ENCODE data around the gene PHF20.
A peak's percentile ranks its signal among the peaks of the same experiment; 100 is the strongest.
"Not testable (repeated sequence)": the region's sequence is repeated elsewhere in the genome, so short reads cannot be mapped to it uniquely, and the experiment has no call there.

Gene PHF20

GRCh38 chr20:35884541-35884865 is 112.7 kb downstream of the PHF20 start:
- Mint-ChIP-seq H3K9me3 (no peaks in the 10 kb centered on the region), H3K36me3 (peaks cover 7 to 17% of the 10 kb centered on the region in 2 donors), H3K27ac (no peak overlapping the region), H3K4me1 (peaks cover 13 to 15% of the 10 kb centered on the region in 2 donors), H3K4me3 (no peak overlapping the region), H3K27me3 (no peaks in the 10 kb centered on the region)
- ATAC-seq (replicated peaks), result no peak
- no peak for DNase-seq

GRCh38 chr20:35885212-35885611 is 113.4 kb downstream of the PHF20 start:
- Mint-ChIP-seq H3K4me3 (no peak overlapping the region), H3K4me1 (peaks cover 11 to 15% of the 10 kb centered on the region in 2 donors), H3K9me3 (no peaks in the 10 kb centered on the region), H3K36me3 (peaks cover 4 to 12% of the 10 kb centered on the region in 2 donors), H3K27me3 (no peaks in the 10 kb centered on the region), H3K27ac (no peak overlapping the region)
- no peak for DNase-seq
- ATAC-seq (replicated peaks), result no peak

DNA sequence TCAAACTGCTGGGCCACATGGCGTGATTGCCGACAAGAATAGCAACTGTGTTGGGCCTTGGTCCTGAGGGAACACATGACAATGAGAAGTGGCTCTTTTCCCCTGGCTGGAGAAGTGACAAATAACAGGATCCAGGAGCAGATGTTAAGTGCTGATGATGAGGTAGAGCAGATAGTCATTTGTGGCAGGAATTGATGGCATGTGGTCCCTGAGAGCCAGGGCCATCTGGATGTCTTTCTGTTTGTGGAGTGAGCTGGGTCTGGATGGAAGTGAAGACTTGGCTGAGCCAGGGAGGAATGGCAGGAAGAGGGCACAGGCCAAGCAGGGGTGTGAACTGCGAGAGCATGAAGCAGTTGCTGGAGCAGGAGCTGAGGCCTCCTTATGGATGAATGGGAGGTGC is 114.7 kb downstream of the PHF20 start:
- Mint-ChIP-seq H3K36me3 (peaks cover 4 to 16% of the 10 kb centered on the region in 2 donors), H3K4me1 (peaks cover 12 to 15% of the 10 kb centered on the region in 2 donors), H3K27ac (peak overlapping the region; percentile 75), H3K4me3 (peak overlapping the region in 1 of 2 donors; percentile 35), H3K9me3 (no peaks in the 10 kb centered on the region), H3K27me3 (no peaks in the 10 kb centered on the region)
- DNase-seq, result no peak
- no peak for ATAC-seq (replicated peaks)

GRCh38 chr20:35887393-35888064 is 115.7 kb downstream of the PHF20 start:
- peaks cover 4 to 16% of the 10 kb centered on the region in 2 donors for H3K36me3 Mint-ChIP-seq
- no peaks in the 10 kb centered on the region for H3K9me3 Mint-ChIP-seq
- DNase-seq (no peak), ATAC-seq (replicated peaks) (no peak)
- H3K27me3 Mint-ChIP-seq, result no peaks in the 10 kb centered on the region
- H3K4me1 Mint-ChIP-seq, result peaks cover 12 to 15% of the 10 kb centered on the region in 2 donors
- H3K4me3 Mint-ChIP-seq, result no peak overlapping the region
- H3K27ac Mint-ChIP-seq, result no peak overlapping the region

DNA sequence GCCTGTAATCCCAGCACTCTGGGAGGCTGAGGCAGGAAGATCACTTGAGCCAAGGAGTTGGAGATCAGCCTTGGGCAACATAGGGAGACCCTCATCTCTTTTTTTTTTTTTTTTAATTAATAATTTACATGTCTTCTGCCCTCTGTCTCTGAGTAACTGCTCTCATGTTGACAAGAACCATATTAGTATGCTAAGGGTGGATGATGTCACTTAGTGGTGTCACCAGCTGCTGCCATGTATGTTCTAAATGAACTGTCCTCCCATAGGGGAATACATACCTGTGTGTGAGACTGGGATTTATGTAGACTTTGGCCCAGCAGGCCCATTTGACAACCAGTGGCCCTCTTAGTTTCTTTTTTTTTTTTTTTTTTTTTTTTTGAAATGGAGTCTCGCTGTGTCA is 116.8 kb downstream of the PHF20 start:
- H3K27me3 Mint-ChIP-seq, result no peaks in the 10 kb centered on the region

GRCh38 chr20:35891375-35891774 is 119.6 kb downstream of the PHF20 start:
- DNase-seq, result no peak
- no peak overlapping the region for H3K27ac Mint-ChIP-seq
- H3K36me3 Mint-ChIP-seq, result peaks cover 6 to 21% of the 10 kb centered on the region in 2 donors

More for the DNA sequence above, 116.8 kb downstream of the PHF20 start:
- Mint-ChIP-seq H3K27ac (no peak overlapping the region), H3K4me3 (no peak overlapping the region), H3K9me3 (no peaks in the 10 kb centered on the region), H3K4me1 (peaks cover 11 to 15% of the 10 kb centered on the region in 2 donors), H3K36me3 (peaks cover 4 to 15% of the 10 kb centered on the region in 2 donors)
- DNase-seq (no peak), ATAC-seq (replicated peaks) (peak; percentile 39 to 51)

DNA sequence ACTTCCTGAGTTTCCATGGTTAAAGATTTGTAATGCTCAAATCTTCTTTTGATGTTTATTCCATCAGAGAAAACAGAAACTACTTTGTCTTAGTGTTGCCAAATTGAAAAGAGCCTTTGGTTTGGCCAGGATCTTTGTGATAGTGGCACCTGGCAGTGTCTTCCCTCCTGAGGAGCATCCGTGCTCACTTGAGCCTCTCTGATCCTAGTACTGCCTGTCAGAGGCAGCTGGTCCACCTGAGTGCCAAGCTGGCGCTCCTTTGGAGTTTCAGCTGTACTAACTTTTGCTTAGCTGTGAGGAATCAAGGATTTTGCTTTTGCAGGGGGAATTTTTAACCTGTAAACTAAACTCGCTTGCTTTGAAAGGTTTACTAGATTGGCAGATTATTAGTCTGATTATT is 121.1 kb downstream of the PHF20 start:
- Mint-ChIP-seq H3K27me3 (no peaks in the 10 kb centered on the region), H3K9me3 (no peaks in the 10 kb centered on the region), H3K4me3 (no peak overlapping the region), H3K27ac (no peak overlapping the region), H3K36me3 (peaks cover 3 to 18% of the 10 kb centered on the region in 2 donors), H3K4me1 (peaks cover 10 to 15% of the 10 kb centered on the region in 2 donors)
- no peak for DNase-seq
- no peak for ATAC-seq (replicated peaks)

More at GRCh38 chr20:35891375-35891774, 119.6 kb downstream of the PHF20 start:
- Mint-ChIP-seq H3K9me3 (no peaks in the 10 kb centered on the region), H3K4me1 (peaks cover 12 to 19% of the 10 kb centered on the region in 2 donors), H3K27me3 (no peaks in the 10 kb centered on the region), H3K4me3 (no peak overlapping the region)
- ATAC-seq (replicated peaks), result no peak

DNA sequence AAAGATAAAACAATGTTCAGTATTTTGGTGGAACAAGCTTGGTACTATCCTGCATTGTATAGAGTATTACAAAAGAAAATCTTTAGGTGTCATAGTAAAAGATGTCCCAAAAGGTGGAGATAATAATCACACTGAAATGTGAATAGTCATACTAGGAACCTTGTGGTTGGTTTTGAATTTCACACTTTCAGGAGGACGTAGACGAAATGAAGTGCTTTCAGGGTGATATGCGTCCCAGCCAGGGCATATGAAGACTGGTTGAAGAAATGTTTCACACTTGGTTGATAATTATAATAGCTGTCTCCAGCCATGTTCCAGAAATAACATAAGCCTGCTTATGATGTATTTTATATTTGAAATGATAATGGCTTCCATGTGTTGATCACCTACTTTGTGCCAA is 122.1 kb downstream of the PHF20 start:
- ATAC-seq (replicated peaks), result peak; percentile 80 to 93
- Mint-ChIP-seq H3K4me3 (no peak overlapping the region), H3K9me3 (no peaks in the 10 kb centered on the region), H3K4me1 (peaks cover 10 to 11% of the 10 kb centered on the region in 2 donors), H3K27ac (no peak overlapping the region), H3K36me3 (peaks cover 3 to 18% of the 10 kb centered on the region in 2 donors), H3K27me3 (no peaks in the 10 kb centered on the region)
- no peak for DNase-seq

DNA sequence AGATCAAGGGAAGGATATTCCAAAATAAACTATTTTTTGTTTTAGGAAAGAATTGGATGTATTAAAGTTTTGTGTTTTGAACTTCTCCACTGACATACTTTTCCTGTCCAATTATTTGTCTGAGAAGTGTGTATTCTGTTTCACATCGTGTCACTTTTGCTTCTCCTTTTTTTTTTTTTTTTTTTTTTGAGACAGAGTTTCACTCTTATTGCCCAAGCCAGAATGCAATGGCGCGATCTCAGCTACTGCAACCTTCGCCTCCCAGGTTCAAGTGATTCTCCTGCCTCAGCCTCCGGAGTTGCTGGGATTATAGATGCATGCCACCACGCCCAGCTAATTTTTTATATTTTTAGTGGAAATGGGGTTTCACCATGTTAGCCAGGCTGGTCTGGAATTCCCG is 123.7 kb downstream of the PHF20 start:
- H3K4me3 Mint-ChIP-seq, DNase-seq, H3K9me3 Mint-ChIP-seq, H3K27ac Mint-ChIP-seq, H3K27me3 Mint-ChIP-seq: not testable (repeated sequence)
- Mint-ChIP-seq H3K4me1 (peaks cover 10 to 11% of the 10 kb centered on the region in 2 donors), H3K36me3 (peaks cover 3 to 22% of the 10 kb centered on the region in 2 donors)
- peak; percentile 67 to 69 for ATAC-seq (replicated peaks)

- no peaks in the 10 kb centered on the region for H3K27me3 Mint-ChIP-seq
- peaks cover 3 to 33% of the 10 kb centered on the region in 2 donors for H3K36me3 Mint-ChIP-seq
- no peak for ATAC-seq (replicated peaks)
Observed at GRCh38 chr20:35899064-35899463, 127.2 kb downstream of the PHF20 start.

DNA sequence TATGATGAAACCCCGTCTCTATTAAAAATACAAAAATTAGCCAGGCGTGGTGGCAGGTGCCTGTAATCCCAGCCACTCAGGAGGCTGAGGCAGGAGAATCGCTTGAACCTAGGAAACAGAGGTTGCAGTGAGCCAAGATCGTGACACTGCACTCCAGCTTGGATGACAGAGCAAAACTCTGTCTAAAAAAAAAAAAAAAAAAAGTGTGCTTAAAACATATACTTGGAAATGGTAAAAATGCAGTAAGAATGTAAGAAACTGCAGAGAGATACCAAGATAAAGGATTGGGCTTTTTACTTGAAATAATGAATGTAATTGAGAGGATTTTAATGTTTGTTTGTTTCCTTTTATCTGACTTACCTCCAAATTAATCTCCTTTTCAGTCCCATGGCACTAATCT is 129.4 kb downstream of the PHF20 start:
- H3K4me1 Mint-ChIP-seq, result not testable (repeated sequence)

More at GRCh38 chr20:35899064-35899463, 127.2 kb downstream of the PHF20 start:
- no peak for DNase-seq
- Mint-ChIP-seq H3K27ac (no peak overlapping the region), H3K9me3 (no peaks in the 10 kb centered on the region), H3K4me1 (peaks cover 11 to 20% of the 10 kb centered on the region in 2 donors), H3K4me3 (no peak overlapping the region)

DNA sequence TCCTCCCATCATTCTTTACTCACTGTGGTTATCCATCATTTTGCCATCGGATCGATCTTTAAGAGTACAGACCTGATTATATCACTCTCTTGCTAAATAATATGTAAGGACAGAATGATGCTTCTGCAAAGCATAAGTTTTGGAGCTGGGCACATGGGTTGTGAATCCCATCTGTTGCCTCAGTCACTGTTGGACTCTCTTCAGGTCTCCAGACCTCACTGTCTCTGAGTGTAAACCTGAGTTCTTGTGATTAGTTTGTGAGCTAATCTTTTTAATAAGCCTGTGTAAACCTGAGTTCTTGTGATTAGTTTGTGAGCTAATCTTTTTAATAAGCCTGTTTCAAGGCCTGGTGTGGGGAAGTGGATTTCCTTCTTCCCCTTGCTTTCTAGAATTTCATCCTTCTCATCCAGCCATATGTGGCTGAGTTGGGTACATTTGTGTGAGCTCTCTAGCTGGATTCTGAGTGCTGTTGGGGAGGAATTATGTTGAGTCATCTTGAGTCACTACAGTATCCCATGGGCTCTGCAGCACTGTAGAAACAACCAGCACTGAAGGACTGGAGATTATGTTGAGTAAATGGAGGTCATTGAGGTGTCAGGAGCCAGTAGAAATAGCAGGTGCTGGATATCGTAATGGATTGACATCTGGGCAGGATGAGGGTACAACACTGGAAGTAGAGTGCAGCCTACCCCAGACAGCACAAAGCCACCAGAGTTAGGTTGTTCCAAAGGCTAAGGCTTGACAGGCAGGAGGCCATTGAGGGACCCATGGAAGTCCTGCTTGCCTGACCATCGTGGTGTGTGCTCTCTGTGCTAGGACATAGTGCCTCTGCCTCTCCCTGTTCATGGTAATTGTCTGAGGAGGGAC is 130.1 kb downstream of the PHF20 start:
- peaks cover 14 to 36% of the 10 kb centered on the region in 2 donors for H3K36me3 Mint-ChIP-seq
- H3K9me3 Mint-ChIP-seq, result no peaks in the 10 kb centered on the region
- no peak for DNase-seq
- ATAC-seq (replicated peaks), result no peak
- no peak overlapping the region for H3K27ac Mint-ChIP-seq
- no peak overlapping the region for H3K4me3 Mint-ChIP-seq
- H3K4me1 Mint-ChIP-seq, result peaks cover 8 to 13% of the 10 kb centered on the region in 2 donors
- H3K27me3 Mint-ChIP-seq, result no peaks in the 10 kb centered on the region

More for the DNA sequence above, 129.4 kb downstream of the PHF20 start:
- DNase-seq; H3K4me3 Mint-ChIP-seq; ATAC-seq (replicated peaks); H3K9me3 Mint-ChIP-seq; H3K27ac Mint-ChIP-seq; H3K27me3 Mint-ChIP-seq: not testable (repeated sequence)
- peaks cover 10 to 33% of the 10 kb centered on the region in 2 donors for H3K36me3 Mint-ChIP-seq

DNA sequence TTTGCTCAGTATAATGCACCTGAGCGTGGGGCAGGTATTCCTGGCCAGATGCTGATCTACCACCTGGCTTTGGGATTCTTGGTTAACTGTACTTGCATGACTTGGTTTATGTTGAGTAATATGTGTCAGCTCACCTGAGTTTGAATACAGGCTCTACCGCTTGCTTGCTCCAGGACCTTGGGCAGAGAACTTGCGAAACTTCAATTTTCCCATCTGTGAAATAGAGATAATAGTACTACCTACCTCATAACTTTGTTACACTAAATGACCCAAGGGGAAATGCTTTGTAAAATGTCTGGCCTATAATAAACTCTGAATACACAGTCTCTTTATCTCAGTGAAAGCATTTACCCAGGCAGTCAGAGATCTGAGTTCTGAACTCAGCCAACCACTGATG is 130.7 kb downstream of the PHF20 start:
- peaks cover 18 to 40% of the 10 kb centered on the region in 2 donors for H3K36me3 Mint-ChIP-seq

DNA sequence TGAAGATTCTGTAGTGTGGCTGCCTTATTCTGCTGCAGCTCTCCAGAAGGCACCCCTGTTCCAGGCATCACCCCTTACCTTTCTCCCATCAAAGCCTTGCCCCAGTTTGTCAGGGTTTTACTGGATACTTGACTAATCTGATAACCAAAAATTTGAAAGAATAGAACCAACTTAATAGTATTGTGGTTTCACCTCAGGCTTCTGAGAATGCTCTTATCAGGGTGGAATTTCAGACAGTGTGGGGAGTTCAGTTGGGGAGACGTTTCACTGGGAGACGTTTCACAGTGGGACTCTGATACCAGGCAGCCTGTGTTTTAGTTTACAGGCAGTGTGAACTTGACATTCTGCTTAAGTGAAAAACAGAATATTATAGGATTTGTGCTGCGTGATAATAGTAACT is 132.0 kb downstream of the PHF20 start:
- H3K4me3 Mint-ChIP-seq, result no peak overlapping the region
- H3K27ac Mint-ChIP-seq, result no peak overlapping the region
- H3K9me3 Mint-ChIP-seq, result no peaks in the 10 kb centered on the region
- peaks cover 18 to 49% of the 10 kb centered on the region in 2 donors for H3K36me3 Mint-ChIP-seq
- H3K4me1 Mint-ChIP-seq, result peaks cover 15 to 28% of the 10 kb centered on the region in 2 donors
- DNase-seq, result no peak
- ATAC-seq (replicated peaks), result no peak
- H3K27me3 Mint-ChIP-seq, result no peaks in the 10 kb centered on the region

More for the DNA sequence above, 130.7 kb downstream of the PHF20 start:
- no peak for ATAC-seq (replicated peaks)
- DNase-seq, result no peak
- Mint-ChIP-seq H3K9me3 (no peaks in the 10 kb centered on the region), H3K4me1 (peaks cover 8 to 15% of the 10 kb centered on the region in 2 donors), H3K27me3 (no peaks in the 10 kb centered on the region), H3K27ac (no peak overlapping the region), H3K4me3 (no peak overlapping the region)
